Fibroblast of skin of back (primary cell): ENCODE results near the gene KCNJ15. TPM values are rescaled to one million over a fixed set of nuclear protein-coding genes. Genes with fewer than 3 reads are reported as not detected.
"Not testable (repeated sequence)": the region's sequence is repeated elsewhere in the genome, so short reads cannot be mapped to it uniquely, and the experiment has no call there.

ENCODE experiments used
- DNase-seq: peaks from one replicate; pipeline ENCODE4 v3.0.0-alpha.2; 2013
- polyA plus RNA-seq, 2 experiments: library from polyadenylated mRNA; unstranded; fragments of 120-200 nt; gene quantifications; one replicate each; pipeline ENCODE4 v1.2.1, GENCODE V29; 2013; ENCODE audit not compliant: insufficient read length in 2 of 2

KCNJ15 gene
- 0.31 TPM for polyA plus RNA-seq (2013, experiment 1 of 2; ENCODE audit: insufficient read length)
- polyA plus RNA-seq (2013, experiment 2 of 2; ENCODE audit: insufficient read length): 0.60 TPM

- no peak for DNase-seq
These were observed at the start of gene KCNJ15 for GRCh38 chr21:38256599-38257302. TSS of gene KCNJ15 (plus strand) at chr21:38256991. CDS start at chr21:38299262, 42,271 bp downstream.

- DNase-seq: no peak
These were observed 48.7 kb upstream of the KCNJ15 start for GRCh38 chr21:38208118-38208517.

- no peak for DNase-seq
These were observed 45.5 kb upstream of the KCNJ15 start for GRCh38 chr21:38211321-38211720.

- no peak for DNase-seq
These were observed 44.1 kb upstream of the KCNJ15 start for GRCh38 chr21:38212706-38213105.

- peak; percentile 77 for DNase-seq
These were observed 37.7 kb upstream of the KCNJ15 start for GRCh38 chr21:38219049-38219628.

GRCh38 chr21:38220270-38220737, 36.5 kb upstream of the KCNJ15 start:
- DNase-seq: no peak

GRCh38 chr21:38221594-38221993, 35.2 kb upstream of the KCNJ15 start:
- peak; percentile 39 for DNase-seq

- DNase-seq: peak; percentile 36
These were observed 32.8 kb upstream of the KCNJ15 start for GRCh38 chr21:38223893-38224540.

- DNase-seq: no peak
These were observed 29.4 kb upstream of the KCNJ15 start for GRCh38 chr21:38227401-38227800.

- DNase-seq: no peak
These were observed 28.7 kb upstream of the KCNJ15 start for GRCh38 chr21:38228115-38228514.

- DNase-seq: no peak
These were observed 28.3 kb upstream of the KCNJ15 start for GRCh38 chr21:38228537-38228936.

- DNase-seq: no peak
These were observed 27.4 kb upstream of the KCNJ15 start for GRCh38 chr21:38229260-38229877.

GRCh38 chr21:38234395-38235142, 22.2 kb upstream of the KCNJ15 start:
- no peak for DNase-seq

- DNase-seq: not testable (repeated sequence)
These were observed 21.5 kb upstream of the KCNJ15 start for GRCh38 chr21:38235251-38235650.

GRCh38 chr21:38236232-38236631, 20.6 kb upstream of the KCNJ15 start:
- DNase-seq: peak; percentile 50

GRCh38 chr21:38239672-38240071, 17.1 kb upstream of the KCNJ15 start:
- no peak for DNase-seq

- DNase-seq: no peak
These were observed 16.7 kb upstream of the KCNJ15 start for GRCh38 chr21:38240129-38240528.

- peak; percentile 86 for DNase-seq
These were observed 15.6 kb upstream of the KCNJ15 start for GRCh38 chr21:38241029-38241740.

- DNase-seq: peak; percentile 32
These were observed 14.7 kb upstream of the KCNJ15 start for GRCh38 chr21:38242061-38242460.

GRCh38 chr21:38243732-38244406, 12.9 kb upstream of the KCNJ15 start:
- no peak for DNase-seq

- no peak for DNase-seq
These were observed 12.4 kb upstream of the KCNJ15 start for GRCh38 chr21:38244407-38244787.
